C4-2B (cell line): ENCODE measurements around the gene PPP3R2.

Experiments
- CTCF ChIP-seq: fragments of 450-650 bp; conservative IDR thresholded peaks from 2 replicates; pipeline ENCODE4 v1.5.1; 2017; ENCODE audit warnings: mild to moderate bottlenecking
- ZFX ChIP-seq: fragments of 450-650 bp; IDR thresholded peaks from 2 replicates; pipeline ENCODE4 v1.6.1; 2017

- TF ChIP-seq CTCF (no peak), ZFX (no peak)
These were observed 31.8 kb downstream of the PPP3R2 start for GRCh38 chr9:101562966-101563365.
